PC-3 (cell line): Measurements from ENCODE around the gene GLI3.

Experiments
- EZH2 ChIP-seq: fragments of 300-600 bp; sonication (generic); IDR thresholded peaks from one replicate; pipeline ENCODE4 v1.6.1; 2017; ENCODE audit warnings: antibody characterized with exemption, mild to moderate bottlenecking, low read length; ENCODE audit not compliant: unreplicated experiment
- EZH2phosphoT487 ChIP-seq: fragments of 300-600 bp; sonication (generic); IDR thresholded peaks from 2 replicates; pipeline ENCODE4 v1.6.1; 2018; ENCODE audit warnings: mild to moderate bottlenecking, antibody characterized with exemption, low read length, borderline replicate concordance
- TF ChIP-seq, protein P1 (sequence below): fragments of 300-600 bp; sonication (generic); conservative IDR thresholded peaks from 2 replicates; pipeline ENCODE4 v1.5.1; 2017; ENCODE audit warnings: antibody characterized with exemption, low read depth, mild to moderate bottlenecking, low read length

DNA sequence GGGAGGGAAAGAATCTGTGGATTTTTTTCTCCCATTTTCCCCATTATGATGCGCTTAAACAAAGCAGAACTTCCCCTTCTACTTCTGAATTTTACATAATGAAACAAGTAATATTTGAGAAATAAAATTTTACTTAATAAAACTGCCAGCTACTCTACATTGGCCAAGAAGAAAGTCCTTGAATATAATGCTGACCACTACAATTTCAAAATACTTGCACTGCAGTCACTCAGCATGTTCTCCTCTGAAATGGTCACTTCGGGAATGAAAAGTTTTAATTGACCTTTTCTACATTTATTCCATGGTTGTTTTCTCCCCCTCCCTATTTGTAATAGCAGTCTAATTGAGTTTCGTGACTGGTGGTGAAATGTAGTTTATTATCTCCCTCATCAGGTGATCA, 23.9 kb downstream of the GLI3 start:
- TF ChIP-seq, protein P1, sequence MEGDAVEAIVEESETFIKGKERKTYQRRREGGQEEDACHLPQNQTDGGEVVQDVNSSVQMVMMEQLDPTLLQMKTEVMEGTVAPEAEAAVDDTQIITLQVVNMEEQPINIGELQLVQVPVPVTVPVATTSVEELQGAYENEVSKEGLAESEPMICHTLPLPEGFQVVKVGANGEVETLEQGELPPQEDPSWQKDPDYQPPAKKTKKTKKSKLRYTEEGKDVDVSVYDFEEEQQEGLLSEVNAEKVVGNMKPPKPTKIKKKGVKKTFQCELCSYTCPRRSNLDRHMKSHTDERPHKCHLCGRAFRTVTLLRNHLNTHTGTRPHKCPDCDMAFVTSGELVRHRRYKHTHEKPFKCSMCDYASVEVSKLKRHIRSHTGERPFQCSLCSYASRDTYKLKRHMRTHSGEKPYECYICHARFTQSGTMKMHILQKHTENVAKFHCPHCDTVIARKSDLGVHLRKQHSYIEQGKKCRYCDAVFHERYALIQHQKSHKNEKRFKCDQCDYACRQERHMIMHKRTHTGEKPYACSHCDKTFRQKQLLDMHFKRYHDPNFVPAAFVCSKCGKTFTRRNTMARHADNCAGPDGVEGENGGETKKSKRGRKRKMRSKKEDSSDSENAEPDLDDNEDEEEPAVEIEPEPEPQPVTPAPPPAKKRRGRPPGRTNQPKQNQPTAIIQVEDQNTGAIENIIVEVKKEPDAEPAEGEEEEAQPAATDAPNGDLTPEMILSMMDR = no peak
- TF ChIP-seq EZH2 (no peak), EZH2phosphoT487 (no peak)
